GM18526 (cell line): ENCODE results near the gene CD9.

ENCODE experiments used
- POLR2A ChIP-seq: IDR thresholded peaks from 3 replicates; pipeline ENCODE4 v1.6.1; 2011; ENCODE audit not compliant: insufficient read length; ENCODE audit errors: extremely low read depth

Gene CD9

GRCh38 chr12:6241495-6241894, 41.3 kb downstream of the CD9 start:
- no peak for TF ChIP-seq POLR2A

GRCh38 chr12:6249580-6249979, 49.4 kb downstream of the CD9 start:
- no peak for TF ChIP-seq POLR2A

DNA sequence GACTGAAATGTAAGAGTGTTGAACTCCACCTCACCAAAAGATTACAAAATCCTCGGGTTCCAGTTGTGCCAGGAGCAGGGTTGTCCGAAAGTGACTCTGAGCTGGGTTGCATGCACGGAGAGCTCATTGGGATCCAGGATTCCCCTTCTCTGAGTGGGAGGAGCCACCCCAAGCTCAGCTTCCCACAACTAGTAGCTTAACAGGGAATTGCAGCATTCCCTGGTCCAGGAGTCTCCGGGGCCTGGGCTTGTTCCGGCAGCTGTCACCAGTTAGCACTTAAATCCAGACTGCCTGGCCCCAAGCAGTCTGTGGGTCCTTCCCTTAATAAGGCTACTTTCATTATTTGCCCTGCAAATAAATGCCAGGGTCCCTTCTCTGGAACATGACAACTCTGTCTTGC, 50.1 kb downstream of the CD9 start:
- no peak for TF ChIP-seq POLR2A

GRCh38 chr12:6253278-6253677, 53.1 kb downstream of the CD9 start:
- TF ChIP-seq POLR2A = no peak

DNA sequence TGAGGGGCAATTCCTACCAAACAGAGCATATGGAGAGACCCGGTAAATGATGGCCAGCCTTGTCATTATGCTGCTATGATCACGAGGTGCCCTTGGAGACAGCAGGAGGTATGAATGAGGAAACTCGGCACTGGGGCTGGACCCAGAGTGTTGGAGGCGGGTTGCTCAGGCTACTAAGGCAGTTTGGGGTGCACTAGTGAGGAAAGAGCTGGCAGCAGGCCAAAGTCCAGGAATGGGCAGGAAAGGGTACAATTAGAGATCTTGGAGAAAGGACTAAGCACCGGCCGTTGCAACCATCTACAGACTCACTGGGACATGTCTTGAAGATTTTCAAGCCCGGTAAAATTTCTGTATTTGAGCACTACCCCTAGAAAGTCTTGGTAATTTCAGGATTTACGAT, 54.3 kb downstream of the CD9 start:
- no peak for TF ChIP-seq POLR2A

GRCh38 chr12:6257007-6257406, 56.8 kb downstream of the CD9 start:
- TF ChIP-seq POLR2A = no peak

DNA sequence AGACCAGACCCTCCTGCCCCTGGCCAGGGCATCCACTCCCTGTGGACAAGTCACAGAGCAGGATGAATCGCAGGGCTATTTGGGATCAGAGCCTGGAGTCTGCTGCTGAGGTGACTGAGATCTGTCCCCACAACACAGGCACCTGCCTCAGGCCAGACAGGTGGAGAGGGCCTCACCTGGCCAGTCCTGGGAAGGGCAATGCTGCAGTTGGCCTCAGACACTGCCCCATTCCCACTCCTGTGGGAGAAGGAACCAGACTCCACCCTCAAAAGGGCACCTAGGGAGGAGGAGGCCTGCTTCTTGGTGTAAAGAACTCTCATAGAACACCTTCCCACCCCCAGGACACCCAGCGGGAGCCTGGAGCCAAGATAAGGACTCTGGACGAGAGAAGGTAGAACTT, 62.0 kb downstream of the CD9 start:
- no peak for TF ChIP-seq POLR2A

- TF ChIP-seq POLR2A = no peak
Measured at GRCh38 chr12:6262623-6263022, 62.4 kb downstream of the CD9 start.

GRCh38 chr12:6263931-6264330, 63.7 kb downstream of the CD9 start:
- no peak for TF ChIP-seq POLR2A

- no peak for TF ChIP-seq POLR2A
Measured at GRCh38 chr12:6264402-6265037, 64.3 kb downstream of the CD9 start.

DNA sequence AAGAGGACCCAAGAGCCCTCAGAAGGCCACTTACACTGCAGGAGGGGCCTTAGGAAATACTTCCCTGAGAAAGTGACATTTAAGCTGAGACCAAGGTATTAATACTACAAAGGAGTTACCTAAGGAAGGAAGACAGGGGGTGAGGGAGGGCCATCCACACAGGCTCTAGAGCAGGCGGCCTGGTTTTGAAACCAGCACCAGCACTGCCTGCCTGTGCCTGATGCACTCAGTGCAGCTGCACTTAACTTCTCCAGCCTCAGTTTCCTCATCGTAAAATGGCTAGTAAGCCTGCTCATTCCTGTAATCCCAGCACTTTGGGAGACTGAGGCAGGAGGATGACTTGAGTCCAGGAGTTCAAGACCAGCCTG, 64.8 kb downstream of the CD9 start:
- no peak for TF ChIP-seq POLR2A

DNA sequence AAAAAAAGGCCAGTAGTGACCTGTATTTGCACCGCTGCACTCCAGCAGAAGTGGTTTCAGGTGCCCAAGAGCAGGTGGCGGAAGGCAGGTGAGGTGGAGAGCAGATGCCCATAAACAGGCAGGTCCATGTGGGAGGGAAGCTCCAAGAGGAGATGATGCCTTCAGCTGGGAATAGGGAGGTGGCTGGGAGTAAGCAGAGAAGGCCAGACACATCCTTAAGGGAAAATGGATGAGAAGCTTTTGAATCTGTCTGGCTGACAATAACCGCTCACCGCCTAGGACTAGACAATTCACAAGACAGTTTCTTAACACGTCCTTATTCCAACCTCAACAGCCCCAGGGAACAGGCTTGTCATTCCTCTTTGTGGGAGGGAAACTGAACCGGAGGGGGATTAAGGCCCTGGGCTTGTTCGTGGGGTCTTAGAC, 66.4 kb downstream of the CD9 start:
- no peak for TF ChIP-seq POLR2A

GRCh38 chr12:6266971-6267721, 66.9 kb downstream of the CD9 start:
- TF ChIP-seq POLR2A = no peak

- no peak for TF ChIP-seq POLR2A
Measured at GRCh38 chr12:6268484-6269157, 68.4 kb downstream of the CD9 start.

GRCh38 chr12:6269986-6270385, 69.8 kb downstream of the CD9 start:
- TF ChIP-seq POLR2A = no peak

DNA sequence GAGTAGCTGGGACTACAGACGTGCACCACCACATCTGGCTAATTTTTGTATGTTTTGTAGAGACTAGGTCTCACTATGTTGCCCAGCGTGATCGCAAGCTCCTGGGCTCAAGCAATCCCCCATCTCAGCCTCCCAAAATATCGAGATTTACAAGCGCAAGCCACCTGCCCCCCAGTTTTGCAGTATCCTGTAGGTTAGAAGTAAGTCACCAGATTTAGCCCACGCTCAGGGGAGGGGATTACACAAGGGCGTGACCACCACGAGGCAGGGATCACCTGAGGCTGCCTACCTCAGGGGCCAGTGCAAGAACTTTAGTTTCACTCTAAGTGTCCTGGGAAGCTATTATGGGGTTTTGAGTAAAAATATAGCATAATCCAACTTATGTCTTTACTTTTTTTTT, 71.1 kb downstream of the CD9 start:
- TF ChIP-seq POLR2A = no peak
